Activated CD4-positive, alpha-beta T cell treated with anti-CD3 and anti-CD28 coated beads, Interleukin-2, amount 50 U/mL, for 4 hours (primary cell): ENCODE results near the gene PDIA2.
"Not testable (repeated sequence)": the region's sequence is repeated elsewhere in the genome, so short reads cannot be mapped to it uniquely, and the experiment has no call there.

Source experiments
- DNase-seq, 2 experiments: peaks; one replicate each; pipeline ENCODE4 v3.0.0-alpha.2; 2020

Gene PDIA2, protein sequence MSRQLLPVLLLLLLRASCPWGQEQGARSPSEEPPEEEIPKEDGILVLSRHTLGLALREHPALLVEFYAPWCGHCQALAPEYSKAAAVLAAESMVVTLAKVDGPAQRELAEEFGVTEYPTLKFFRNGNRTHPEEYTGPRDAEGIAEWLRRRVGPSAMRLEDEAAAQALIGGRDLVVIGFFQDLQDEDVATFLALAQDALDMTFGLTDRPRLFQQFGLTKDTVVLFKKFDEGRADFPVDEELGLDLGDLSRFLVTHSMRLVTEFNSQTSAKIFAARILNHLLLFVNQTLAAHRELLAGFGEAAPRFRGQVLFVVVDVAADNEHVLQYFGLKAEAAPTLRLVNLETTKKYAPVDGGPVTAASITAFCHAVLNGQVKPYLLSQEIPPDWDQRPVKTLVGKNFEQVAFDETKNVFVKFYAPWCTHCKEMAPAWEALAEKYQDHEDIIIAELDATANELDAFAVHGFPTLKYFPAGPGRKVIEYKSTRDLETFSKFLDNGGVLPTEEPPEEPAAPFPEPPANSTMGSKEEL

DNA sequence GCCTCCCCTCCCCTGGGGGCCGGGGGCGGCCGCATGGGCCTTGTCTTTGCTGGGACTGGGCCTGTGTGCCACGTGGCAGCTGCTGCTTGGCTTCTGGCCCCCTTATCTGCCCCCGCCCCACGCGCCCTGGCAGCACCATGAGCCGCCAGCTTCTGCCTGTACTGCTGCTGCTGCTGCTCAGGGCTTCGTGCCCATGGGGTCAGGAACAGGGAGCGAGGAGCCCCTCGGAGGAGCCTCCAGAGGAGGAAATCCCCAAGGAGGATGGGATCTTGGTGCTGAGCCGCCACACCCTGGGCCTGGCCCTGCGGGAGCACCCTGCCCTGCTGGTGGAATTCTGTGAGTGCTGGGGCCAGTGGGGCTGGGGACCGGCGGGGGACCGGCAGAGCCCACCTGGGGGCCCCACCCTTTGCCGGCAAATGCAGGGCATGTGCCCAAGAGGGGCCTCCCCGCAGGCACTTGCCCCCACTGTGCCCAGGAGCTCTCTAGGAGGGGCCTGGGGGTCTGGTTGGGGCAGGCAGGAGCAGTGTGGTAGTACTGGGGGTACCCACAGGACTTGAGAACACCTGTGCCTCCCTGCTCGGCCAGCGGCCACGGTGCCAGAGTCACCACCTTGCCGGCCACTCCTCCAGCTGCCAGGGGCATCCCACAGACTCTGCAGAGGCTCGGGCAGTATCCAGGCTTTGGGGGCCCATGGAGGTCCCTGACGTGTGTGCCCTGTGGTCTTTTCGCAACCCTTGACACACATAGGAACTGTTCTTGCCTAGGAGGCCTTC is at the start of gene PDIA2:
PDIA2 (plus strand) TSS at position 132 of the 773 bp plus-strand sequence; CDS start at position 138, 6 bp downstream.
- no peak for DNase-seq

DNA sequence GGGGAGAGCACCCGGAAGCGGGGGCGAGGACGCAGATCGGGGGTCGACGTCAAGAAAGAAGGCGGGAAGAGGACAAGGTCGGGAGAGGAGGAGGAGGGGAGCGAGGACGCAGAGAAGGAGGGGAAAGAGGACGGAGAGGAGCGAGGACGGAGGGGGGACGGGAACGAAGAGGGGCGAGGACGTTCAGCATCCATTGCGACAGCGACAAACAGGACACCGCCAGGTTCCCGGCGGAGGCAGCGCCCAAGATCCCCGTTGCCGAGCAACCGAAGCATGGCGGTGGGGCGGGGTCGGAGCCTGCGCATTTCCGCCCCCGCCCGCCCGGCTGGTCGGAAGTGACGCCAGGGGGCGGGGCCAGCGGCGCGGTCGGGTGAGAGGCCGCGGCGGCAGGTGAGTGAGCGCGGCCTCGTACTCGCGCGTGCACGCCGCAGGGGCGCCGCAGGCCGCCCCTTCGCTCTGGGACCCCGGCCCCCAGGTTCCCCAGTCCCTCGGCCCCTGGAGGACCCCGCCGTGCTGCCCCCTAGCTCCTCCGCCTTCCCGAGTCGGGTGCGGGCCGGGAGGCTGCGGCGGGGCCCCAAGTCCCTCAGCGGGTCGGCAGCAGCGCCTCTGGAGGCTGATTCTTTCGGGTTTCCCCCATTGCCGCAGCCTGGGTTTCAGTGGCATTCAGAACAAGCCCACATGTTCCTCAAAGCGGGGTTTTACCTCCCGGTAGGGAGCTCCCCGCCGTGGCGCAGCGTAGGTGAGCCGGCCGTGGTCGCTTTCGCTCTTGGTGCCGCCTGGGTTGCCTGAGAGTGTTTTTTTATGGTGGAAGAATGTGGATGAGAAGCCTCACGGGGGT is 48.3 kb upstream of the PDIA2 start, which contains the start of gene FAM234A:
FAM234A (plus strand) TSS at position 354 of the 838 bp plus-strand sequence. CDS start 19,593 bp downstream, outside the sequence.
- peak; percentile 90 to 93 for DNase-seq

DNA sequence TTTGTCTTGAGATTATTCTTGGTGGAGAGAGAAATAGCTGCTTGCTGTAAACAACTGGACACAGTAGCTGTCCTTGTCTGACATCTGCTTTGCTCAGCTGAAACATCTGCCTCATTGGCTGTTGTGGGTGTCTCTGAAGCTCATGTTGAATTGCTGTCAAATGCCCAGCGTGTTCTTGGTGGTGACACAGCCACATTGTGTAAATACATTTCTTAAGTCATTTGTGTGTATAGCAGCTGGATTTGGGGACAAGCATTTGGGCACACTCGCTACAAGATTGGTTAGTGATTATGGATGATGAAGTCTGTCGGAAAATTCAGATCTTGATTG is 43.1 kb upstream of the PDIA2 start:
- no peak for DNase-seq

DNA sequence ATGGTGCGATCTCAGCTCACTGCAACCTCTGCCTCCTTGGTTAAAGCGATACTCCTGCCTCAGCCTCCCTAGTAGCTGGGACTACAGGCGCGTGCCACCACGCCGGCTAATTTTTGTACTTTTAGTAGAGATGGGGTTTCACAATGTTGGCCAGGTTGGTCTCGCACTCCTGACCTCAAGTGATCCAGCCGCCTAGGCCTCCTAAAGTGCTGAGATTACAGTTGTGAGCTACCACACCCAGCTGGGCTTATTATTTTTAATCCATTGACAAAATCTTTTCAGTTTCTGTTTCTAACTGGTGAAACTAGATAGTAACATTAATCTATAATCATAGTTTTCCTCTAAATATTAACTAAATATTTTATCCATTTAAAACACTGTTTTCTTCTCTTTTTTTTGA is 42.4 kb upstream of the PDIA2 start:
- DNase-seq = no peak

DNA sequence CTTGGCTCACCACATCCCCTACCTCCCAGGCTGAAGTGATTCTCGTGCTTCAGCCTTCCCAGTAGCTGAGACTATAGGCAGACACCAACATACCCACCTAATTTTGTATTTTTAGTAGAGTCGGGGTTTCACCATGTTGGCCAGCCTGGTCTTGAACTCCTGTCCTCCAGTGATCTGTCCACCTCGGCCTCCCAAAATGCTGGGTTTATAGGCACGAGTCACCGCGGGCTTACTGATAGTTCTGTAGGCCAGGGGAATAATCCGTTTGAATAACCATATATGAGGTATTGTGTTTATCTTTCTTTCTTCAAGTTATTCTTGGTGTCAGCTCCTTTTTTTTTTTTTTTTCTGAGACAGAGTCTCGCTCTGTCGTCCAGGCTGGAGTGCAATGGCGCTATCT is 40.7 kb upstream of the PDIA2 start:
- no peak for DNase-seq

DNA sequence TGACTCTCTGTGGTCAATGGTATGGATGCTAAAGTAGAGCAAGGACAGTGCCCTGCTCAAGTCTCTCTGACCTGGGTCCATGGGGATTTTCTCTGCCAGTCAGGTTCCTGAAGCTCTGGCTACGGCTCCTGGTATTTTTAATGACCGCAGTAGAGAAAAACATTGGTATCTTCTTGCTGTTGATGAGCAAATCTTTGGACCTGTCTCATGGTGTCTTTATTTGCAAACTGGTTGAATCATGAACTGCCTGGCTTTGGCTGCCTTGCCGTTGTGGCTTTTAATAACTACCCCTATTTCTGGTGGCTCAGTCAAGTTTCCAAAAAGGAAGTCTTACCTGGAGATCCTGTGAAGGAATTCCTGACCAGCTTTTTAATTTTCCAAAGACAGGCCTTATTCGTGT is 39.6 kb upstream of the PDIA2 start:
- no peak for DNase-seq

DNA sequence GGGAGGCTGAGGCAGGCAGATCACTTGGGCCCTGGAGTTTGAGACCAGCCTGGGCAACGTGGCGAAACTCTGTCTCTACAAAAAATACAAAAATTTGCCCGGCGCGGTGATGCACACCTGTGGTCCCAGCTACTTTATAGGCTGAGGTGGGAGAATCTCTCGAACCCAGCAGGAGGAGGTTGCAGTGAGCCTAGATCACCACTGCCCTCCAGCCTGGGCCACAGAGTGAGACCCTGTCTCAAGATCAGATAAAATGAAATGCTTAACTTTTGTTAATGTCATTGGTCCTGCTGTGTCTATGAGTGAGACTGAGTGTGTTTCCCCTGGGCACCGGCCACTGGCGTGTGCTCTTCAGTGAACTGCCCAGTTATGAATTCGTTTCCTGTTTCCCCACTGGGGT is 37.9 kb upstream of the PDIA2 start:
- DNase-seq = no peak

DNA sequence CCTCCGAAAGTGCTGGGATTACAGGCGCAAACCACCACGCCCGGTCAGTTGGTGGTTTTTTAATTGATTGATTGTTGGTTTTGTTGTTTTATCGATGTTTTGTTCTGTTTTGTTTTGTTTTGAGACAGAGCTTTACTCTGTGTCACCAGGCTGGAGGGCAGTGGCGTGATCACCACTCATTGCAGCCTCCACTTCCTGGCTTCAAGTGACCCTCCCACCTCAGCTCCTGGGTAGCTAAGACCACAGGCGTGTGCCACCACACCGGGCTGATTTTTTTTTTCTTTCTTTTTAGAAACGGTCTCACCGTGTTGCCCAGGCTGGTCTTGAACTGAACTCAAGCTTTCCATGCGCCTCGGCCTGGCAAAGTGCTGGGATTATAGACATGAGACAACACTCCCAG is 35.9 kb upstream of the PDIA2 start:
- no peak for DNase-seq

DNA sequence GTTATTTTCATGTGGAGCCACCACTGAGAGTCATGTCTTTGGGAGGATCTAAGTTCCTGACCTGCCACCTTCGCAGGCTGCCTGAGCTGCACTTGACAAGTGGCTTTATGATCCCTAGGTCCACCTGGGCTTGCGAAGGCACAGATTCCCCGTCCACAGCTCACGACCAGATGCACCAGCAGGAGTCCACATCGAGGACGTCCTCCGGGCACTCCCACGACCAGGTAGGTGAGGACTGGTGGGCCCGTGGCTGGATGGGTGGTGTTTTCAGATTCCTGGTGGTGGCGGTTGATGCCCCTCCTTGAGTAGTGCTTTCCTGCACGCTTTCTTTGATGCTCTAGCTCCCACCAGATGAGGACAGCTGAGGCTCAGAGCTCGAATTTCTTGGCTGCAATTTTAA is 33.5 kb upstream of the PDIA2 start:
- no peak for DNase-seq

DNA sequence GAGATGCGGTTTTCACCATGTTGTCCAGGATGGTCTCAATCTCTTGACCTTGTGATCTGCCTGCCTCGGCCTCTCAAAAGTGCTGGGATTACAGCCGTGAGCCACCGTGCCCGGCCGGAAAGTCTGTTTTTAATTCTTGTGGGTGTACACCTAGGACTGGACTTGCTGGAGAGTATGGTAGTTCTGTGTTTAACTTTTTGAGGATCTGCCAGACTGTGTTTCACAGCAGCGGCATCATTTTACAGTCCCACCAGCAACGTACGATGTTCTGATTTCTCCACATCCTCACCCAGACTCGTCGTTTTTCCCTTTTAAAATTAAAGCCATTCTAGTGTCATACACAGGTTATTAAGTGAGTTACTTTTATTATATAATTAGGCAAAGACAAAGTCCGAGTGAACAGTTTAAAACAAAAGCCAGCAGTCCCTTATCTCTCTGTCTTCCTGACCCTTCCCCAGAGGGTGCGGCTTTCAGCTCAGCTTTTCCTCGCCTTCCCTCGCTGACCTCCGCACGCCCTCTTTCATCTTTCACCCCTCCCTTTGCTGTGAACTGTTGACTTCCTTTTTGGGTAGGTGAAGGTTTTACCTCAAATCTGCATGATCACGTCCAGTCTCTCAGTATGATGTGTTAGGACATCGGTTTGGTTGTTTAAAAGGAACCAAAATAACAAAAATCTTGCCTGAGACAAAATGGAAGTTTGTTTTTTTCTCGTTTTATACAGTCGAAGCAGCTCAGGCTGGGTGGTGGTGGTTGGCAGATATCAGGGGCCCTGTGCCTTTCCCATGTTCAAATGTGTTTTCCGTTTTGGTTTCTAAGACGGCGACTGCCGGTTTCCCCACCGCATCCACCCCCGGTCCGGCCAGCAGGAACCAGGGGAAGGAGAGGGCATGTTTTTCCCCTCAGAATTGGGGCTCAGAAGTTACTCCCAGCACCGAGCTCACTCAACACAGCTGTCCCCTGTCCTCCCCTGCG is 30.3 kb upstream of the PDIA2 start:
- DNase-seq = no peak

DNA sequence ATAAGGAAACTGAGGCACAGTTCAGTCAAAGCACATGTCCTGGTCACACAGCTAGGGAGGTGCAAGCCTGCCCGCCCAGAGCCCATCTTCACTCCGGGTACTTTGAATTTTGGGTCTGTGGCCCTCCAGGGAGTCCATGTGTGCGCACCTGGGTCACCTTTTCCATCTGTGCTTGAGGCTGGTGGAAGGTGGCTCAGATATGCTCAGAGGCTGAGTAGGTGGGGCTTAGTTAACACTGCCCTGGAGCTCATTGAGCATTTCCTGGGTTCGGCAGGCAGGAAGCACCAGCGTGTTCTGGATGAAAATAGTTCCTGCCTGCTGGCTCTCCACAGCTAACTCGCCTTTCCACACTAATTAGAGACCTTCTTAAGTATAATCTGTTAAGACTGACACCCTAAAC is 29.1 kb upstream of the PDIA2 start:
- no peak for DNase-seq

DNA sequence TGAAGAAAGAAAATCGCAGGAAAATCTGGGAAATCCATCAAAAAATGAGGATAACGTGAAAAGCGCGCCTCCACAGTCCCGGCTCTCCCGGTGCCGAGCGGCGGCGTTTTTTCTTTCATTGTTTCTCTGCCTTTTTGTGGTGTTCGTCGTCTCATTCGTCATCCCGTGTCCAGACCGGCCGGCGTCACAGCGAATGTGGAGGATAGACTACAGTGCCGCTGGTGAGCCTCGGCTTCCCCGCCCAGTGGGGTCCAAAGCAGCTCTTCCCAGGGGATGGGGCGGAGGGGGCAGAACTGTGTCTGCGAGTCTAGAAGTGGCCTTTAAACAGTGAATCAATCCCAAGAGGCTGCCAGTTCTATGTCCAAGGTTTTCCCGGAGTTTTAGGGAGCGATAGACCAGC is 28.5 kb upstream of the PDIA2 start:
- no peak for DNase-seq

DNA sequence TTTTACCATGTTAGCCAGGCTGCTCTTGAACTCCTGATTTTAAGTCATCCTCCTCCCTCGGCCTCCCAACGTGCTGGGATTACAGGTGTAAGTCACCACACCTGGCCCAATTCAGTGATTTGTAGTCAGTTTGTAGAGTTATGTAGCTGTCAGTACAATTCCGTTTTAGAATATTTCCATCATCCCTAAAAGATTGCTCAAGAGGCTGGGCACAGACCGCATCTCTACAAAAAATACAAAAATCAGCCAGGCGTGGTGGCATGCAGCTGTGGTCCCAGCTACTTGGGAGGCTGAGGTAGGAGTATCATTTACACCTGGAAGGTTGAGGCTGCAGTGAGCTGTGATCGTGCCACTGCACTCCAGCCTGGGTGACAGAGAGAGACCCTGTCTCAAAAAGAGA is 27.8 kb upstream of the PDIA2 start:
- no peak for DNase-seq

DNA sequence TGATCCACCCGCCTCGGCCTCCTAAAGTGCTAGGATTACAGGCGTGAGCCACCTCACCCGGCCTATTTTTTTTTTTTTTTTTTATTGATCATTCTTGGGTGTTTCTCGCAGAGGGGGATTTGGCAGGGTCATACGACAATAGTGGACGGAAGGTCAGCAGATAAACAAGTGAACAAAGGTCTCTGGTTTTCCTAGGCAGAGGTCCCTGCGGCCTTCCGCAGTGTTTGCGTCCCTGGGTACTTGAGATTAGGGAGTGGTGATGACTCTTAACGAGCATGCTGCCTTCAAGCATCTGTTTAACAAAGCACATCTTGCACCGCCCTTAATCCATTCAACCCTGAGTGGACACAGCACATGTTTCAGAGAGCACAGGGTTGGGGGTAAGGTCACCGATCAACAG is 24.9 kb upstream of the PDIA2 start:
- not testable (repeated sequence) for DNase-seq

DNA sequence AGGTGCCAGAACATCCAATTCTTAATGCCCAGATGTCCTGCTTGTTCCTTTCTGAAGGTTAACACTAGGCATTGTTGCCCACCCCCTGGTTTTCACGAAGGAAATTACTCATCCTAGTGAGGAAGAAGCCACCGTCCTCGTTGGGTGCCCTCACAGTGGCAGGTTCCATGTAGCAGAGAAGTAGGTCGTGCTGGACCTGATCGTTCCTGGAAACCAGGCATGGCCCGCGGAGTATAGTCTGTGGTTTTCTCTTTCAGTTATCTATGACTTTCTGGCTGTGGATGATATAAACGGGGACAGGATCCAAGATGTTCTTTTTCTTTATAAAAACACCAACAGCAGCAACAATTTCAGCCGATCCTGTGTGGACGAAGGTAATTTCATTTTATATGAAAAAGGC is 23.7 kb upstream of the PDIA2 start:
- DNase-seq = no peak

DNA sequence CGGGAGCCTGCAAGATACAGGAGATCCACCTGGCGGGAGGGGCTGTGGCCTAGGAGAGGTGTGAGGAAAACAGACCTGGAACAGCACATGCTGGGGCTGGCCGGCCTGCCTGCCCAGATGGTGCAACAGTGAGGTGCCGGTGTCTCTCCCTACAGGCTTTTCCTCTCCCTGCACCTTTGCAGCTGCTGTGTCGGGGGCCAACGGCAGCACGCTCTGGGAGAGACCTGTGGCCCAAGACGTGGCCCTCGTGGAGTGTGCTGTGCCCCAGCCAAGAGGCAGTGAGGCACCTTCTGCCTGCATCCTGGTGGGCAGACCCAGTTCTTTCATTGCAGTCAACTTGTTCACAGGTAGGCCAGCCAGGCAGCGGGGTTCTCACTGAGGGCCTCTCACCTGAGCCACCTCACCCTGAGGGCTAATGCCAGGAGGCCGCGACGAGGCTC is 23.1 kb upstream of the PDIA2 start:
- DNase-seq = no peak

DNA sequence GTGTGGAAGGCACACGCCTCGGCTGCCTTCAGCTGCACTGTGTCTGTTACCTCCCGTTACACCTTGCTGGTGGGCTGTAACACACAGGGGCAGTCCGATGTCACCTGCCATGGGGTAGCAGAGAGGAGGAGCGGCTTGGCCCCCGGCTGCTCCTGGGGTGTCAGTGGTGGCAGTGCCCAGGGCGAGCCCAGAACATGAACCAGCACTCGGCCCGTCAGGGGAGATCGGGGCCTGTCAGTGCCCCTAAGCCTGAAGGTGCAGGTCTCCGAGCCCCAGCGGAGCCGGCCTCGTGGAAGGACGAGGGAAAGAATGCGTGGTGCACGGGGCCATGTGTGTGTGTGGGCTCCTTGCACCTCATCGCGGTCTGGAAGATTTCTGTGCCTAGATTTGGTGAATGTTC is 22.6 kb upstream of the PDIA2 start:
- DNase-seq = no peak

DNA sequence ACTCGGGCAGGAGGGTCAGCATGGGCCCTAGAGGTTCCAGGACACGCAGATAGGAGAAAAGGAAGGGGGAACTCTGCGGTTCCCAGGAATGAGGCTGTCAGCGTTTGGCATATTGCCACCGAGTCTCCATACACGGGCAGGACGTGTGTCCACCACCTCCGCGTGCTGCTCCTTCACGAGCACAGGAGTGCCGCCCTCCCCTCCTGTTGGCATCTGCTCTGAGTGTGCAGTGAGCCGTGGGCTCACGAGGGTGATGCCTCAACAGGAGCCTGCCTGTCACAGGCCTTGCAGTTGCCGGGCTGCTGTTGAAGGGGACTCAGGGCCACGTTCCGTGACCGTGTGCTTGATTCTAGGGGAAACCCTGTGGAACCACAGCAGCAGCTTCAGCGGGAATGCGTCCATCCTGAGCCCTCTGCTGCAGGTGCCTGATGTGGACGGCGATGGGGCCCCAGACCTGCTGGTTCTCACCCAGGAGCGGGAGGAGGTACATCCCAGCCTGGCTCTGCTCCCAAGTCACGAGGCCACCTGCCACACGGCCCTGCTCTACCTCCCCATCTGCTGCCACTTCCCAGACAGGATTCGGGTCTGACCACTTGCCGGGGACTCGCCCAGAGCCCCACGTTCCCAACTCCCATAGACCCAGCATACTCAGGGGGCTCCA is 21.8 kb upstream of the PDIA2 start:
- DNase-seq = no peak

DNA sequence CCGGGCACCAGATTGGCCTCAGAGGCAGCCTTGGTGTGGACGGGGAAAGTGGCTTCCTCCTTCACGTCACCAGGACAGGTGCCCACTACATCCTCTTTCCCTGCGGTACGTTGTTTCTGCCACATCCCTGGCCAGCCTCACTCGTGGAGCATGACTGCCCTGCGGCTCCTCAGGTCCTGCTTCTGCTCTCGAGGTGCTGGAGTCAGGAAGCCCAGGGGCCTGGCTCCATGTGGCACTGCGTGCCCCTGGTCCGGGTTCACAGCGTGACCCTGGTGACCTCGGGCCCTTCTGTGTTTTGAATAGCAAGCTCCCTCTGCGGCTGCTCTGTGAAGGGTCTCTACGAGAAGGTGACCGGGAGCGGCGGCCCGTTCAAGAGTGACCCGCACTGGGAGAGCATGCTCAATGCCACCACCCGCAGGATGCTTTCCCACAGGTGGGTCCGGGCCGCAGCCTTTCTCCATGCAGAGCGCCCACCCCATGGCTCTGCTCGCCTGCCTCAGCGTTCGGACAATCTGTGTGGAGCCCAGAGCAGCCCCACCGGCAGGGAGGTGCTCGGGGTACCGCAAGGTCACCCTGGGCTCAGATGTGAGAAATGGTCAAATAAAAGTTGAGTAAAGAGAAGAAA is 20.7 kb upstream of the PDIA2 start:
- DNase-seq = no peak

DNA sequence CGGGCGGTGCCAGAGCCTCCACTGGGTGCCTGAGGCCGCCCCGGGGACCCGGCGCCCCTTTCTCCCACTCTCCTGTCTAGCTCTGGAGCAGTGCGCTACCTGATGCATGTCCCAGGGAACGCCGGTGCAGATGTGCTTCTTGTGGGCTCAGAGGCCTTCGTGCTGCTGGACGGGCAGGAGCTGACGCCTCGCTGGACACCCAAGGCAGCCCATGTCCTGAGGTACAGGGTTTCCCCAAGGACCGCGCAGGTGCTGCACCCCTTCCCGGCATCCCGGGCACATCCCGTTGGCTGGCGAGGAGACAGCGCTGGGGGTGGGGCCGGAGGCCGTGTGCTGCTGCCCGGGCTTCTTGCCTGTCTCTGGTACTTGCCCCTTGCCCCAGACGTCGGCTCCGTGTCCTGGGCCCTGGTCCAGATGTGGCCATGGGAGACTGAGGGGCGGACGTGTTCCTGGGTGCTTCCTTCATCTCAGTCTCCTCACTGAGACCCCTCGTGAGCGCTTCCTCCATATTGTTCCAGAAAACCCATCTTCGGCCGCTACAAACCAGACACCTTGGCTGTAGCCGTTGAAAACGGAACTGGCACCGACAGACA is 19.7 kb upstream of the PDIA2 start:
- DNase-seq = no peak
